Measurements from ENCODE around the gene NDUFA5. TPM values are rescaled to one million over a fixed set of nuclear protein-coding genes. Genes with fewer than 3 reads are reported as not detected.
A peak's percentile ranks its signal among the peaks of the same experiment; 100 is the strongest.

Gene NDUFA5
- total RNA-seq, 1 donor from 2014 or later: 118 TPM

DNA sequence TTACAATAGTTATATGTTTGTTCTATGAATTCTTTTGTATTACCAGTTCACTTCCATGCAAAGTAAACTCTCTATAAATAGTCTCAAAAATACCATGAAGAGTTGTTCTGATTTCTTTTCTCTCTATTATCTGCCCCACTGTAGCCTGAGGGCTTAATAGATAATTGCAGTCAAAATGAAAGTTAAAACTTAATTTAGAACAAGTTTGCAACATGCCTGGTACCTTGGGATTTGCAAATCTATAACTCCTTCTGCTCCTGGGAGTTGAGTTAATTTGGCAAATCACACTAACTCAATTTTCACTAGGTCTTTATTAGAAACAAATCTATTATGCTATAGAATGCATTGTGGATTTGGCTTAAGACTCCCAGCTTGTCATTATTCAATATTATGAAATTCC, 21.8 kb upstream of the NDUFA5 start:
- H3K27me3 Mint-ChIP-seq (ENCODE audit: insufficient read depth, low read depth): no peaks in the 10 kb centered on the region
- H3K4me1 Mint-ChIP-seq: no peaks in the 10 kb centered on the region
- H2AFZ ChIP-seq (replicated peaks): no peak overlapping the region
- H3K4me3 ChIP-seq: no peak overlapping the region
- no peak overlapping the region for H3K4me3 Mint-ChIP-seq
- H3K79me2 ChIP-seq (ENCODE audit: low read depth): no peaks in the 10 kb centered on the region
- H3K27ac ChIP-seq: no peak overlapping the region
- H3F3A ChIP-seq (ENCODE audit: low read depth): no peaks in the 10 kb centered on the region
- TF ChIP-seq, protein P1, sequence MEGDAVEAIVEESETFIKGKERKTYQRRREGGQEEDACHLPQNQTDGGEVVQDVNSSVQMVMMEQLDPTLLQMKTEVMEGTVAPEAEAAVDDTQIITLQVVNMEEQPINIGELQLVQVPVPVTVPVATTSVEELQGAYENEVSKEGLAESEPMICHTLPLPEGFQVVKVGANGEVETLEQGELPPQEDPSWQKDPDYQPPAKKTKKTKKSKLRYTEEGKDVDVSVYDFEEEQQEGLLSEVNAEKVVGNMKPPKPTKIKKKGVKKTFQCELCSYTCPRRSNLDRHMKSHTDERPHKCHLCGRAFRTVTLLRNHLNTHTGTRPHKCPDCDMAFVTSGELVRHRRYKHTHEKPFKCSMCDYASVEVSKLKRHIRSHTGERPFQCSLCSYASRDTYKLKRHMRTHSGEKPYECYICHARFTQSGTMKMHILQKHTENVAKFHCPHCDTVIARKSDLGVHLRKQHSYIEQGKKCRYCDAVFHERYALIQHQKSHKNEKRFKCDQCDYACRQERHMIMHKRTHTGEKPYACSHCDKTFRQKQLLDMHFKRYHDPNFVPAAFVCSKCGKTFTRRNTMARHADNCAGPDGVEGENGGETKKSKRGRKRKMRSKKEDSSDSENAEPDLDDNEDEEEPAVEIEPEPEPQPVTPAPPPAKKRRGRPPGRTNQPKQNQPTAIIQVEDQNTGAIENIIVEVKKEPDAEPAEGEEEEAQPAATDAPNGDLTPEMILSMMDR (IDR thresholded peaks at IDR 0.05): no peak
- TF ChIP-seq EZH2phosphoT487 (IDR thresholded peaks at IDR 0.05) (no peak), EZH2 (IDR thresholded peaks at IDR 0.05) (no peak)
- no peaks in the 10 kb centered on the region for H3K36me3 ChIP-seq
- H3K9me3 Mint-ChIP-seq: no peaks in the 10 kb centered on the region
- no peaks in the 10 kb centered on the region for H3K4me1 ChIP-seq
- no peak for DNase-seq (ENCODE audit: low spot score)
- H3K9me3 ChIP-seq (ENCODE audit: low read depth): no peaks in the 10 kb centered on the region
- H3K4me2 ChIP-seq: no peak overlapping the region
- no peak overlapping the region for H3K27ac Mint-ChIP-seq
- H3K9ac ChIP-seq: no peak overlapping the region
- H4K20me1 ChIP-seq (ENCODE audit: low read depth): no peaks in the 10 kb centered on the region
- H3K36me3 Mint-ChIP-seq: no peaks in the 10 kb centered on the region
- no peaks in the 10 kb centered on the region for H3K27me3 ChIP-seq

DNA sequence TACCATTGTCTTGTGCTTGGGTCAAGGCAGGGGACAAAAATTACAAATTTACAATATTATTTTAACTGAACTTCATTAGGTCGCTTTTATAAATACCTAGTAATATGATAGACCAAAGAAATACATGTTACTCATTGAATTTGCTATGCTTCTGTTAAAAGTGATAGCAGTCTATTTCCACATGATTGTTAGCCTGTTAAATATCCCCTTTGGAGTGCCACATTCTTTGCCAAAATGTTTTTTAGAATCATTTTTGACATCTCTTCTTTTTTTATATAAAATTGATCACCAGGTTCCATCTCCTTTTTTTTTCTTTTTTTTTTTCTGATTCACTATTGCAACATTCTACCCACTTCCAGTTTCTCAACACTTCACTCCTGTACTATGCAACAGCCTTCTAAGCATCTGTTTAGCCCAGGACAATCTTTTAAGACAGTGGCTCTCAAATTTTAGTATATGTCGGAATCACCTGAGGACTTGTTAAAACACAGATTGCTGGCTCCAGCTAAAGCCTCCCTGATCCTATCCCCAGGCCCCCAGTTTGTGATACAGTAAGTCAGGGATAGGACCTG, 16.4 kb upstream of the NDUFA5 start:
- Mint-ChIP-seq H3K4me1 (no peaks in the 10 kb centered on the region), H3K36me3 (no peaks in the 10 kb centered on the region), H3K27me3 (ENCODE audit: insufficient read depth, low read depth) (peaks cover 5% of the 10 kb centered on the region), H3K4me3 (no peak overlapping the region), H3K9me3 (no peaks in the 10 kb centered on the region), H3K27ac (no peak overlapping the region)
- Histone ChIP-seq H2AFZ (replicated peaks) (no peak overlapping the region), H4K20me1 (ENCODE audit: low read depth) (no peaks in the 10 kb centered on the region), H3K79me2 (ENCODE audit: low read depth) (no peaks in the 10 kb centered on the region), H3K4me1 (no peaks in the 10 kb centered on the region), H3K27me3 (no peaks in the 10 kb centered on the region), H3K4me3 (no peak overlapping the region), H3K4me2 (no peak overlapping the region), H3K9ac (no peak overlapping the region), H3K27ac (no peak overlapping the region), H3F3A (ENCODE audit: low read depth) (no peaks in the 10 kb centered on the region), H3K9me3 (ENCODE audit: low read depth) (no peaks in the 10 kb centered on the region), H3K36me3 (no peaks in the 10 kb centered on the region)
- TF ChIP-seq EZH2 (IDR thresholded peaks at IDR 0.05) (no peak), EZH2phosphoT487 (IDR thresholded peaks at IDR 0.05) (no peak)
- TF ChIP-seq, protein P1 (IDR thresholded peaks at IDR 0.05): no peak
- no peak for DNase-seq (ENCODE audit: low spot score)

DNA sequence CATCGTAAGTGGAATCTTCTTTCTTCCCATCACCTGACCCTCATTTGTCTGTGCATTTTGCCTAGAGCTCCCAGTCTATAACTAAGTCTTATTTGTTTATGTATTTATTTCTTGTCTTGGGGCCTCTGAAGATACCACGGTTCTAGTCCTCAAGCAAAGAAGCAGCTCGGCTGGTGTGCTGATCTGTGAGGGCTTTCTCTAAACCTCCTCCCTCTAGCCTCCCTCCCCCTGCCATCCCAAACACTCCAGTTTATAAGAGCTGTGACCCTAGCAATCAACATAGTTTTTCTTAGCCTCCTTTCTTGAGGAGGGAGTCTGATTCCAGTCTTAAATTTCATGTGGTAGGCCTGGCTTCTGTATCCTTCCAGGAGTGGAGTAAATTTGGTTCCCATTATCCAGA, 15.7 kb upstream of the NDUFA5 start:
- H3F3A ChIP-seq (ENCODE audit: low read depth): no peaks in the 10 kb centered on the region
- peak; percentile 13 for DNase-seq (ENCODE audit: low spot score)
- H4K20me1 ChIP-seq (ENCODE audit: low read depth): no peaks in the 10 kb centered on the region
- no peak overlapping the region for H3K4me2 ChIP-seq
- no peaks in the 10 kb centered on the region for H3K27me3 ChIP-seq
- H3K36me3 Mint-ChIP-seq: no peaks in the 10 kb centered on the region
- no peaks in the 10 kb centered on the region for H3K36me3 ChIP-seq
- TF ChIP-seq, protein P1 (IDR thresholded peaks at IDR 0.05): no peak
- TF ChIP-seq EZH2phosphoT487 (IDR thresholded peaks at IDR 0.05): no peak
- TF ChIP-seq EZH2 (IDR thresholded peaks at IDR 0.05): no peak
- peaks cover 5% of the 10 kb centered on the region for H3K27me3 Mint-ChIP-seq (ENCODE audit: insufficient read depth, low read depth)
- no peak overlapping the region for H3K27ac Mint-ChIP-seq
- no peaks in the 10 kb centered on the region for H3K4me1 ChIP-seq
- H3K4me1 Mint-ChIP-seq: no peaks in the 10 kb centered on the region
- H3K9ac ChIP-seq: no peak overlapping the region
- no peak overlapping the region for H3K4me3 ChIP-seq
- H3K27ac ChIP-seq: no peak overlapping the region
- H2AFZ ChIP-seq (replicated peaks): peak overlapping the region; percentile 88
- no peak overlapping the region for H3K4me3 Mint-ChIP-seq
- no peaks in the 10 kb centered on the region for H3K9me3 Mint-ChIP-seq
- H3K79me2 ChIP-seq (ENCODE audit: low read depth): no peaks in the 10 kb centered on the region
- no peaks in the 10 kb centered on the region for H3K9me3 ChIP-seq (ENCODE audit: low read depth)

Measured in neural progenitor cell (in vitro differentiated cells).